Activated CD8-positive, alpha-beta T cell treated with anti-CD3 and anti-CD28 coated beads for 36 hours (primary cell): ENCODE results near the gene PSORS1C2. TPM values are rescaled to one million over a fixed set of nuclear protein-coding genes. Genes with fewer than 3 reads are reported as not detected.

ENCODE experiments used
- ATAC-seq: fragments of 200-7000 bp; cut with Tn5 transposase; one replicate; pipeline ENCODE4 v1.10.0; 2021; ENCODE audit warnings: mild to moderate bottlenecking, moderate library complexity
- CTCF ChIA-PET: fragments of 350-600 bp; sonication (Branson Sonifier 250); formaldehyde crosslinking; loops from one replicate; lab custom pipeline; 2021; ENCODE audit warnings: antibody characterized with exemption; lab: Charles Lee
- POLR2A ChIA-PET: fragments of 350-600 bp; sonication (Branson Sonifier 250); formaldehyde crosslinking; loops from one replicate; lab custom pipeline; 2021; ENCODE audit warnings: antibody characterized with exemption; lab: Charles Lee
- DNase-seq: peaks from one replicate; pipeline ENCODE4 v3.0.0-alpha.2; 2020
- H3K27ac Mint-ChIP-seq: one replicate; pipeline ENCODE4 v1.8.0; 2021; ENCODE audit warnings: mild to moderate bottlenecking, mixed read lengths
- H3K27me3 Mint-ChIP-seq: one replicate; pipeline ENCODE4 v1.8.0; 2021; ENCODE audit warnings: mixed read lengths
- H3K36me3 Mint-ChIP-seq: one replicate; pipeline ENCODE4 v1.8.0; 2021; ENCODE audit warnings: low read depth, mixed read lengths
- H3K4me1 Mint-ChIP-seq: one replicate; pipeline ENCODE4 v1.8.0; 2021; ENCODE audit warnings: low read depth, mixed read lengths
- H3K4me3 Mint-ChIP-seq: one replicate; pipeline ENCODE4 v1.8.0; 2021; ENCODE audit warnings: mild to moderate bottlenecking, moderate library complexity, mixed read lengths
- H3K9me3 Mint-ChIP-seq: one replicate; pipeline ENCODE4 v1.8.0; 2021; ENCODE audit warnings: mixed read lengths
- intact Hi-C: fragments of 100-400 bp; cut with micrococcal nuclease; formaldehyde crosslinking; loops from one replicate; pipeline ENCODE4 v1.10.0; 2022
- total RNA-seq, 2 experiments: library from RNA; stranded (reverse); gene quantifications; one replicate each; pipeline ENCODE4 v1.2.3, GENCODE V29; 2021
- TF ChIP-seq, protein P1 (sequence below): fragments of 200-600 bp; IDR thresholded peaks from one replicate; pipeline ENCODE4 v1.8.0; 2022; ENCODE audit warnings: antibody characterized with exemption, mild to moderate bottlenecking

The PSORS1C2 gene
- total RNA-seq, 2 experiments from 2014 or later, result not detected

DNA sequence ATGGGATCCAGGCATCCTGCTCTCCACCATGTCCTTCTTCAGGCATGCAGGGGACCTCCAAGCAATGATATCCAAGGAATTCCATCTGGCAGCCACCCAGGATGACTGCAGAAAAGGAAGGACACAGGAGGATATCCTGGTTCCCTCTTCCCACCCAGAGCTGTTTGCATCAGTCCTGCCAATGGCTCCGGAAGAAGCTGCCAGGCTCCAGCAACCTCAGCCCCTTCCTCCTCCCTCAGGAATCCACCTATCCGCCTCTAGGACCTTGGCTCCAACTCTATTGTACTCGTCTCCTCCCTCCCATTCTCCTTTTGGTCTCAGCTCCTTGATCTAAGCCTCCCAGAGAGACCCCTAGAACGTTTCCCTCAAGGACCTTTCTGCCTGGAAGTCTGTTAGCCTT is 733 bp upstream of the PSORS1C2 start:
- ChIA-PET POLR2A (interaction anchor here (2.2 kb wide), 1 partner anchor 19 kb away, joined by 7 read pairs; the partner anchor contains the start of gene TCF19), CTCF (interaction anchor here (1.1 to 2.3 kb wide), 4 partner anchors 53 to 234 kb away, joined by 3 to 23 read pairs (median 5); no protein-coding TSS in a partner anchor)
- no peak overlapping the region for H3K4me3 Mint-ChIP-seq
- no peaks in the 10 kb centered on the region for H3K27me3 Mint-ChIP-seq
- intact Hi-C loops, result loop anchor here (5.0 kb wide), 1 partner anchor 228 kb away; no protein-coding TSS in a partner anchor
- DNase-seq, result no peak
- peaks cover 4% of the 10 kb centered on the region for H3K4me1 Mint-ChIP-seq
- no peak overlapping the region for H3K27ac Mint-ChIP-seq
- no peaks in the 10 kb centered on the region for H3K9me3 Mint-ChIP-seq
- ATAC-seq, result no peak
- H3K36me3 Mint-ChIP-seq, result peaks cover 2% of the 10 kb centered on the region
- TF ChIP-seq, protein P1, sequence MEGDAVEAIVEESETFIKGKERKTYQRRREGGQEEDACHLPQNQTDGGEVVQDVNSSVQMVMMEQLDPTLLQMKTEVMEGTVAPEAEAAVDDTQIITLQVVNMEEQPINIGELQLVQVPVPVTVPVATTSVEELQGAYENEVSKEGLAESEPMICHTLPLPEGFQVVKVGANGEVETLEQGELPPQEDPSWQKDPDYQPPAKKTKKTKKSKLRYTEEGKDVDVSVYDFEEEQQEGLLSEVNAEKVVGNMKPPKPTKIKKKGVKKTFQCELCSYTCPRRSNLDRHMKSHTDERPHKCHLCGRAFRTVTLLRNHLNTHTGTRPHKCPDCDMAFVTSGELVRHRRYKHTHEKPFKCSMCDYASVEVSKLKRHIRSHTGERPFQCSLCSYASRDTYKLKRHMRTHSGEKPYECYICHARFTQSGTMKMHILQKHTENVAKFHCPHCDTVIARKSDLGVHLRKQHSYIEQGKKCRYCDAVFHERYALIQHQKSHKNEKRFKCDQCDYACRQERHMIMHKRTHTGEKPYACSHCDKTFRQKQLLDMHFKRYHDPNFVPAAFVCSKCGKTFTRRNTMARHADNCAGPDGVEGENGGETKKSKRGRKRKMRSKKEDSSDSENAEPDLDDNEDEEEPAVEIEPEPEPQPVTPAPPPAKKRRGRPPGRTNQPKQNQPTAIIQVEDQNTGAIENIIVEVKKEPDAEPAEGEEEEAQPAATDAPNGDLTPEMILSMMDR, result no peak

DNA sequence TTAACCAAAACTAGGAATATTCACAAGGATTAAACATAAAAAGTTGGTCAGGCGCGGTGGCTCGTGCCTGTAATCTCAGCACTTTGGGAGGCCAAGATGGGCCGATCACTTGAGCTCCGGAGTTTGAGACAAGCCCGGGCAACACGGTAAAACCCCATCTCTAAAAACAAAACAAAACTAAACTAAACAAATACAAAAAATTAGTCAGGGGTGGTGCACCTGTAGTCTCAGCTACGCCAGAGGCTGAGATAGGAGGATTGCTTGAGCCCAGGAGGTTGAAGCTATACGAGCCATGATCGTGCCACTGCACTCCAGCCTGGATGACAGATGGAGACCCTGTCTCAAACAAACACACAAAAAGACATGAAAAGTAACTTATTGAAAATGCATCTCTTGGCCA is 3.2 kb downstream of the PSORS1C2 start:
- POLR2A ChIA-PET, result no interaction called here
- no peaks in the 10 kb centered on the region for H3K27me3 Mint-ChIP-seq

DNA sequence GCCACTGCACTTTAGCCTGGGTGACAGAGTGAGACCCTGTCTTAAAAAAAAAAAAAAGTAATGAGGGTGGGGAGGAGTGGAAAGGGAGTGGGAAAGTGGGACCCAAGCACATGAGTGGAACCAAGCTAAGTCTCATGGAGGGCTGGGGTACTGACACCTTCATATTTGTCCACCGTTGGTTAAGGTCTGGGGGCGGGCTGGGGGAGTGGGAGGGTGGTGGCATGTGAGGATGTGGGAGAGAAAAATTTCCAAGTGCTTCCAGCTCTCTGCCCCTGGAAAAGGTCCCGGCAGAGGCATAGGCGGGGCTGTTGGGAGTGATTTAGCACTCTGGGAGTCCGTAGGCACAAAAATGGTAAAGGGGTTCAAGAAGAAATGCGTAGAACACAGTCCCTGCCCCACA is 6.1 kb downstream of the PSORS1C2 start:
- CTCF ChIA-PET, result interaction anchor here (0.8 to 3.4 kb wide), 7 partner anchors 9 to 310 kb away, joined by 3 to 11 read pairs (median 4); no protein-coding TSS in a partner anchor
- no peak overlapping the region for H3K4me3 Mint-ChIP-seq
- no peak for ATAC-seq
- DNase-seq, result no peak
- POLR2A ChIA-PET, result no interaction called here
- H3K4me1 Mint-ChIP-seq, result peaks cover 6% of the 10 kb centered on the region
- H3K36me3 Mint-ChIP-seq, result no peaks in the 10 kb centered on the region
- TF ChIP-seq, protein P1, result no peak
- peaks cover 2% of the 10 kb centered on the region for H3K27me3 Mint-ChIP-seq
- no peak overlapping the region for H3K27ac Mint-ChIP-seq
- H3K9me3 Mint-ChIP-seq, result no peaks in the 10 kb centered on the region
- intact Hi-C loops, result no loop called here

More for the DNA sequence above, 3.2 kb downstream of the PSORS1C2 start:
- Mint-ChIP-seq H3K4me1 (peaks cover 4% of the 10 kb centered on the region), H3K27ac (no peak overlapping the region), H3K4me3 (no peak overlapping the region), H3K36me3 (no peaks in the 10 kb centered on the region), H3K9me3 (no peaks in the 10 kb centered on the region)
- TF ChIP-seq, protein P1, result no peak
- DNase-seq, result no peak
- intact Hi-C loops, result loop anchor here (5.0 kb wide), 1 partner anchor 232 kb away; no protein-coding TSS in a partner anchor
- ATAC-seq, result no peak
- CTCF ChIA-PET, result interaction anchor here (1.5 to 1.7 kb wide), 3 partner anchors 11 to 231 kb away, joined by 4 to 14 read pairs (median 5); no protein-coding TSS in a partner anchor

DNA sequence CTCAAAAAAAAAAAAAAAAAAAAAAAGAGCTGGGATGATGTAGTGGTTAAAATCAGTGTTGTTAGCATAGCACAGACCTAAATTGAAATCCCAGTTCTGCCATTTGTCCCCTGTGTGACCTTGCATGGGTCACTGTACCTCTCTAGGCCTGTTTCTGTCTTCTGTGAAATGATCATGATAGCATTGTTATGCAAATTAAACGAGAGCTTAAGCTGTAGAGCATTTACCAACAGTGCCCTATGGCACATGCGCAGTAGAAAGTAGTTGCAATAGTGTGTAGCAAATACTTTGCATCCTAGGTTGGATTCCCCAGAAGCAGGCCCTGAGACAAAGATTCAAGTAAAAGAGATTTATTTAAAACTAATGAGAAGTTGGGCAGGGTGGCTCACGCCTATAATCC is 7.3 kb downstream of the PSORS1C2 start:
- peaks cover 2% of the 10 kb centered on the region for H3K4me1 Mint-ChIP-seq
- H3K27ac Mint-ChIP-seq, result no peak overlapping the region
- intact Hi-C loops, result no loop called here
- ChIA-PET POLR2A (no interaction called here), CTCF (interaction anchor here (0.7 to 3.4 kb wide), 6 partner anchors 44 to 235 kb away, joined by 3 to 11 read pairs (median 4); partner anchors contain the start of gene VARS2)
- TF ChIP-seq, protein P1, result no peak
- peaks cover 2% of the 10 kb centered on the region for H3K27me3 Mint-ChIP-seq
- no peaks in the 10 kb centered on the region for H3K36me3 Mint-ChIP-seq
- H3K9me3 Mint-ChIP-seq, result no peaks in the 10 kb centered on the region
- no peak for DNase-seq
- H3K4me3 Mint-ChIP-seq, result no peak overlapping the region
- ATAC-seq, result no peak

DNA sequence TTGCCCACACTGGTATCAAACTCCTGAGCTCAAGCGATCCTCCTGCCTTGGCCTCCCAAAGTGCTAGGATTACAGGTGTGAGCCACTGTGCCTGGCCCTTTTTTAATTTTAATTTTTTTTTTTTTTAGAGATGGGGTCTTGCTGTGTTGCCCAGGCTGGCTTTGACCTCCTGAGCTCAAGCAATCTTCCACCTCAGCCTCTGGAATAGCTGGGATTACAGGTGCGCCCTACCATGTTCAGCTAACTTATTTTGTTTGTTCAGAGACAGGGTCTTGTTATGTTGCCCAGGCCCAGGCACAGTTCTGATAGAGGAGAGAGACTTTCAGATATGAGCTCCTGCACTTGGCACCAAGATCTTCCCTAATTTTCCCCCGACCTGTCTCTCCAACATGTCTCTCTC is 8.1 kb downstream of the PSORS1C2 start:
- peaks cover 2% of the 10 kb centered on the region for H3K27me3 Mint-ChIP-seq
- H3K9me3 Mint-ChIP-seq, result no peaks in the 10 kb centered on the region
- H3K27ac Mint-ChIP-seq, result no peak overlapping the region
- no peaks in the 10 kb centered on the region for H3K36me3 Mint-ChIP-seq
- intact Hi-C loops, result no loop called here
- TF ChIP-seq, protein P1, result no peak
- CTCF ChIA-PET, result interaction anchor here (0.7 to 3.4 kb wide), 7 partner anchors 12 to 247 kb away, joined by 3 to 11 read pairs (median 4); no protein-coding TSS in a partner anchor
- H3K4me3 Mint-ChIP-seq, result no peak overlapping the region
- H3K4me1 Mint-ChIP-seq, result peaks cover 2% of the 10 kb centered on the region
- ATAC-seq (no peak), DNase-seq (no peak)
- POLR2A ChIA-PET, result no interaction called here
